Measurements from ENCODE around the gene PLCB1.
"Not testable (repeated sequence)": the region's sequence is repeated elsewhere in the genome, so short reads cannot be mapped to it uniquely, and the experiment has no call there.

Gene PLCB1

GRCh38 chr20:8335059-8335458 lies 203.0 kb downstream of the PLCB1 start:
- no peak for DNase-seq (ENCODE audit: low spot score)

GRCh38 chr20:8335495-8336195 lies 203.6 kb downstream of the PLCB1 start:
- no peak for DNase-seq (ENCODE audit: low spot score)

GRCh38 chr20:8339349-8339748 lies 207.3 kb downstream of the PLCB1 start:
- no peak for DNase-seq (ENCODE audit: low spot score)

- DNase-seq (ENCODE audit: low spot score), result no peak
Observed at GRCh38 chr20:8342391-8342790, 210.3 kb downstream of the PLCB1 start.

GRCh38 chr20:8344106-8344505 lies 212.0 kb downstream of the PLCB1 start:
- no peak for DNase-seq (ENCODE audit: low spot score)

GRCh38 chr20:8344631-8345030 lies 212.6 kb downstream of the PLCB1 start:
- DNase-seq (ENCODE audit: low spot score), result no peak

- DNase-seq (ENCODE audit: low spot score), result no peak
Observed at GRCh38 chr20:8346700-8347270, 214.7 kb downstream of the PLCB1 start.

GRCh38 chr20:8350225-8350624 lies 218.2 kb downstream of the PLCB1 start:
- DNase-seq (ENCODE audit: low spot score), result not testable (repeated sequence)

GRCh38 chr20:8352486-8352885 lies 220.4 kb downstream of the PLCB1 start:
- no peak for DNase-seq (ENCODE audit: low spot score)

- DNase-seq (ENCODE audit: low spot score), result peak; percentile 1
Observed at GRCh38 chr20:8353512-8353911, 221.4 kb downstream of the PLCB1 start.

GRCh38 chr20:8355453-8355852 lies 223.4 kb downstream of the PLCB1 start:
- no peak for DNase-seq (ENCODE audit: low spot score)

GRCh38 chr20:8356806-8357205 lies 224.7 kb downstream of the PLCB1 start:
- no peak for DNase-seq (ENCODE audit: low spot score)

GRCh38 chr20:8357703-8358102 lies 225.6 kb downstream of the PLCB1 start:
- no peak for DNase-seq (ENCODE audit: low spot score)

GRCh38 chr20:8360035-8360434 lies 228.0 kb downstream of the PLCB1 start:
- no peak for DNase-seq (ENCODE audit: low spot score)

GRCh38 chr20:8361006-8361652 lies 229.1 kb downstream of the PLCB1 start:
- peak; percentile 50 for DNase-seq (ENCODE audit: low spot score)

GRCh38 chr20:8361779-8362178 lies 229.7 kb downstream of the PLCB1 start:
- no peak for DNase-seq (ENCODE audit: low spot score)

GRCh38 chr20:8362457-8362856 lies 230.4 kb downstream of the PLCB1 start:
- DNase-seq (ENCODE audit: low spot score), result peak; percentile 6

- DNase-seq (ENCODE audit: low spot score), result no peak
Observed at GRCh38 chr20:8363970-8364733, 232.1 kb downstream of the PLCB1 start.

GRCh38 chr20:8364734-8365078 lies 232.6 kb downstream of the PLCB1 start:
- no peak for DNase-seq (ENCODE audit: low spot score)

GRCh38 chr20:8365634-8366033 lies 233.6 kb downstream of the PLCB1 start:
- DNase-seq (ENCODE audit: low spot score), result no peak

GRCh38 chr20:8366303-8366923 lies 234.3 kb downstream of the PLCB1 start:
- DNase-seq (ENCODE audit: low spot score), result no peak

- no peak for DNase-seq (ENCODE audit: low spot score)
Observed at GRCh38 chr20:8367689-8368088, 235.6 kb downstream of the PLCB1 start.

Measured in kidney tubule cell (primary cell).